8988T (cell line): ENCODE results near the gene SLC2A11.
"Not testable (repeated sequence)": the region's sequence is repeated elsewhere in the genome, so short reads cannot be mapped to it uniquely, and the experiment has no call there.

Experiments used
- DNase-seq: peaks from one replicate; pipeline ENCODE4 v3.0.0; 2011

The SLC2A11 gene

GRCh38 chr22:23910496-23911190 lies 53.0 kb downstream of the SLC2A11 start:
- DNase-seq: no peak

DNA sequence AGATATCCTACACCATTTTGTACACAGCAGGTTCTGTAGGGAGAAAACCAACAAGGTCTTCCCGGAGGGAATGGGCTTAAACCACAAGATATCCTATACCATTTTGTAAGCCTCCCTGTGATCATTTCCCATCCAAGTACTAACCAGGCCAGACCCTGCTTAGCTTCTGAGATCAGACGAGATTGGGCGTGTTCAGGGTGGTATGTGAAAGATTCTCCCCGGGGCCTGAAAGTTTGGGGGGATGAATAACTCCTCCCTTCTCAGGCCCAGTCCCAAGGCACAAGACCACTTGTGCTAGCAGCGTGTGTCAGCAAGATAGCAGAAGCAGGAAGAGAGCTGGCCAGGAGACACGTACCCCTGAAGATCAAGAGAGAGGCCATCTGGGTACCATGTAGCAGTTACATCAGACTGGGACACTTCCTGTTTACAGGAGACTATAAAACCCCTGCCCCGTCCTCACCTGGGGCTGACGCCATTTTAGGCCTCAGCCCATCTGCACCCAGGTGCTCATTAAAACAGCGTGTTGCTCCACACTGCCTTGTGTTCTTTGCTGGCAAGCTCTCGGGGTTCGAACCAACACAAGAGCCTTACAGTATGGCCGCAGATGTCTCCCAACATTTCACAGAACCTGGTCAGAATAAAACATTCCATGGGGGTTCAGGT lies 53.8 kb downstream of the SLC2A11 start:
- no peak for DNase-seq

DNA sequence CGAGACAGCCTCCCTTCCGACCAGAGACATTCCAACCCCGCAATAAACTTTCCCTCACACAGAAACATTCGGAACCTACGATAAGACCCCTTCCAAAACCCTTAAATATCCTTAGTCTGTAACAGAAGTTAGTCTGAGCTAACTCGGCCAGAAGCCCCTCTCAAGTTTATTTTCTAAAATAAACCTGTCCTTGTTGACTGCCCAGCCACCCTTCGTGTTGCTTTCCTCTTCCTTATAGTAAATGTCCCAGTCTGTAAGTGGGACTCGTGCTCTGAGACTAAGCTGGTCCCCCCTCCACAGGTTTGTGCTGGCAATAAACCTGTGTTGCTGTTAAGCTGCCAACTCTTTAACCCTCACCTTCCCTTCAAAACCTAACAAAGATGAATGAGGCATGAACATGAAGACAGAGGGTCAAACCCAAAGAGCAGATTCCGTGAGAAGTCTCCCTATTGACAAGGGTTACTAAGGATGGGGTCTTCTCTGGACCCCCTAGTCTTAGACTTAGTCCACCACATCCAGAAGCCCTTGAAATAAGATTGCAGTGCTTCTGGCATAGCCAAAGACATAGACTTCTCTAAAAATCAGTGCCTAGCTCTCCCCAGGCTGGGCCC lies 54.7 kb downstream of the SLC2A11 start:
- DNase-seq: no peak

- DNase-seq: no peak
These were observed 55.6 kb downstream of the SLC2A11 start for GRCh38 chr22:23913306-23913660.

GRCh38 chr22:23913661-23914353 lies 56.1 kb downstream of the SLC2A11 start:
- DNase-seq: peak; percentile 78

DNA sequence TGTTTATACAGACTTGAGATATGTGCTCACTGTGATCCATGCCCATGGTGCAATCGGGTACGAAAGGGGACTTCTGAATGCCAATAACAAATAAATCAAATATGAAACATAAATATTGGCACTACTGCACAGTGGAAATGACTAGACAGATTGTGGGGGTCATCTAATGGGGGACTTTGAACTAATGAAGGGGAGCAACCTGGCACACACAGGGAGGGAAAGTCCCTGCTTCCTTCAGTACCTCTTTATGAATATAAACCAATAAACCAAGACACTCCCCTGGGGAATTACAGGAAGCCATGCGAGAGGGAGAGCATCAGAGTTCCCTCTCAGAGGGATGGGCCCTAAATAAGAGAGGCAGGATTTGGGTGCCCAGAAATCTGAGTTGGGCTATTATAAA lies 57.6 kb downstream of the SLC2A11 start:
- DNase-seq: no peak

DNA sequence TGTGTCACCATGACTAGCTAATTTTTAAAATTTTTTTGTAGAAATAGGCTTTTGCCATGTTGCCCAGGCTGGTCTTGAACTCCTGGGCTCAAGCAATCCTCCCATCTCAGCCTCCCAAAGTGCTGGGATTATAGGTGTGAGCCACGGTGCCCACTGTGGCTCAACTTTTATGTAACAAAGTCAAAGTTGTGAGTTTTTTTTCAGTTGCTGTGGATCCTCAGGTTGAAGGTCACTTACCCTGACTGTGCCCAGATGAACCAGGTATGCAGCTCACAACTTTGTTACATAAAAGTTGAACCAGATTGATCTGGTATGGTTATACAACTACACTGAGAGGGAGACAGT lies 62.6 kb downstream of the SLC2A11 start:
- DNase-seq: not testable (repeated sequence)

GRCh38 chr22:23921586-23922201 lies 64.0 kb downstream of the SLC2A11 start:
- not testable (repeated sequence) for DNase-seq

GRCh38 chr22:23922921-23923320 lies 65.2 kb downstream of the SLC2A11 start:
- DNase-seq: no peak

DNA sequence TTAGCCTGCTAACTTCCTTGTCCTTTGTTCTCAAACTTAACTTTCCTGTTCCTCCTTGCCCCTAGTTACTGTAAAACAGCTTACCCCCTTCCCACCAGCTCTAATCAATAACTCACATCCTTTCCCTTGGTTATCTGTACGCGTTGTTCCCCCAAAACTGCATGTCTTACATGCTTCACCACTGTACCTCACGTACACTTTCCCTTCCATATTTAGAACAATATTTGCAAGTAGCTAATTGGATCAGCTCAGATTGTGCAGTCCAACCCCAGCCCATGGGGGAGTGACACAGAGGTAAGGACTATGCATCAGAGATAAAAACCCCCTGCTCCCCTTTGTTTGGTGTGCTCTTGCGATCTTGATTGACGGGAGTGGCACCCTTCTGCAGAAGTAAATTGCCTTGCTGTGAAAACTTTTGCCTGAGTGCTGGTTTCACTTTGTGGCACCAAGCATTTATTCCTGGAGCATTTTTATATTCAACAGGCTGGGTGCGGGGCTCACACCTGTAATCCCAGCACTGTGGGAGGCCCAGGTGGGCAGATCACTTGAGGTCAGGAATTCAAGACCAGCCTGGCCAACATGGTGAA lies 67.4 kb downstream of the SLC2A11 start:
- no peak for DNase-seq

GRCh38 chr22:23926561-23926960 lies 68.9 kb downstream of the SLC2A11 start:
- no peak for DNase-seq
